Neutrophil (primary cell): ENCODE measurements around the gene PLXNA4.
"Not testable (repeated sequence)": the region's sequence is repeated elsewhere in the genome, so short reads cannot be mapped to it uniquely, and the experiment has no call there.

Experiments used
- H3K27ac ChIP-seq: fragments of 200-600 bp; sonication (generic); 2 replicates; pipeline ENCODE4 v1.5.1; 2016; ENCODE audit warnings: mild to moderate bottlenecking, moderate library complexity
- H3K27me3 ChIP-seq: fragments of 200-600 bp; sonication (generic); 2 replicates; pipeline ENCODE4 v1.6.0; 2016; ENCODE audit warnings: mild to moderate bottlenecking
- H3K36me3 ChIP-seq: fragments of 200-600 bp; sonication (generic); 2 replicates; pipeline ENCODE4 v1.5.1; 2017
- H3K4me1 ChIP-seq, 2 experiments: fragments of 200-600 bp in 1 of 2; sonication (generic) in 1 of 2; 1 replicate in 1 of 2; 2 replicates in 1 of 2; pipeline versions ENCODE4 v1.5.1 to v1.6.1; 2013 to 2016; ENCODE audit warnings: low read depth in 1 of 2, low read length in 1 of 2, mild to moderate bottlenecking in 1 of 2, moderate library complexity in 1 of 2; ENCODE audit not compliant: control insufficient read depth in 1 of 2, insufficient read depth in 1 of 2
- H3K4me3 ChIP-seq, 2 experiments: fragments of 200-600 bp in 1 of 2; sonication (generic) in 1 of 2; 1 replicate in 1 of 2; 2 replicates in 1 of 2; pipeline ENCODE4 v1.5.1; 2013 to 2016; ENCODE audit warnings: low read depth in 1 of 2, low read length in 1 of 2, mild to moderate bottlenecking in 1 of 2, moderate library complexity in 1 of 2
- H3K9me3 ChIP-seq: fragments of 200-600 bp; sonication (generic); 2 replicates; pipeline ENCODE4 v1.5.1; 2016
- CTCF ChIP-seq: fragments of 200-600 bp; sonication (generic); IDR thresholded peaks from 2 replicates; pipeline ENCODE4 v1.5.1; 2016; ENCODE audit warnings: antibody characterized with exemption

Gene PLXNA4

GRCh38 chr7:132596588-132596987 is 20.3 kb upstream of the PLXNA4 start:
- Histone ChIP-seq H3K36me3 (no peaks in the 10 kb centered on the region), H3K27me3 (no peaks in the 10 kb centered on the region), H3K9me3 (no peaks in the 10 kb centered on the region), H3K4me3 (no peak overlapping the region), H3K27ac (no peak overlapping the region), H3K4me1 (no peaks in the 10 kb centered on the region)
- TF ChIP-seq CTCF, result no peak

GRCh38 chr7:132594741-132595140 is 18.5 kb upstream of the PLXNA4 start:
- H3K4me3 ChIP-seq, H3K36me3 ChIP-seq, H3K4me1 ChIP-seq, H3K27ac ChIP-seq, H3K27me3 ChIP-seq, H3K9me3 ChIP-seq: not testable (repeated sequence)

GRCh38 chr7:132592936-132593335 is 16.7 kb upstream of the PLXNA4 start:
- Histone ChIP-seq H3K4me3 (no peak overlapping the region), H3K4me1 (no peaks in the 10 kb centered on the region), H3K27me3 (no peaks in the 10 kb centered on the region), H3K36me3 (no peaks in the 10 kb centered on the region), H3K9me3 (no peaks in the 10 kb centered on the region), H3K27ac (no peak overlapping the region)
- no peak for TF ChIP-seq CTCF

GRCh38 chr7:132592231-132592920 is 16.1 kb upstream of the PLXNA4 start:
- Histone ChIP-seq H3K4me3 (no peak overlapping the region), H3K27ac (no peak overlapping the region), H3K27me3 (no peaks in the 10 kb centered on the region), H3K4me1 (no peaks in the 10 kb centered on the region), H3K9me3 (no peaks in the 10 kb centered on the region), H3K36me3 (no peaks in the 10 kb centered on the region)
- TF ChIP-seq CTCF, result no peak

GRCh38 chr7:132590162-132590561 is 13.9 kb upstream of the PLXNA4 start:
- Histone ChIP-seq H3K27ac (no peak overlapping the region), H3K9me3 (no peaks in the 10 kb centered on the region), H3K4me3 (no peak overlapping the region), H3K36me3 (no peaks in the 10 kb centered on the region), H3K4me1 (no peaks in the 10 kb centered on the region), H3K27me3 (peaks cover 4% of the 10 kb centered on the region)
- TF ChIP-seq CTCF, result no peak

- Histone ChIP-seq H3K27me3 (peaks cover 8% of the 10 kb centered on the region), H3K36me3 (no peaks in the 10 kb centered on the region), H3K4me3 (no peak overlapping the region), H3K27ac (no peak overlapping the region), H3K4me1 (no peaks in the 10 kb centered on the region), H3K9me3 (no peaks in the 10 kb centered on the region)
- TF ChIP-seq CTCF, result no peak
Measured at GRCh38 chr7:132588596-132588995, 12.3 kb upstream of the PLXNA4 start.
